ENCODE results near the gene AMER1. TPM values are rescaled to one million over a fixed set of nuclear protein-coding genes. Genes with fewer than 3 reads are reported as not detected.

Gene AMER1
- 0.36 and 0.62 TPM in 2 replicates for polyA plus RNA-seq

GRCh38 chrX:64205441-64205734, at the start of gene AMER1:
Gene AMER1, minus strand, starts transcription at chrX:64205708. Its CDS starts 12,422 bp downstream, at chrX:64193286.

GRCh38 chrX:64230123-64230970, 24.8 kb upstream of the AMER1 start, which contains the start of gene ASB12:
Gene ASB12, minus strand, starts transcription at chrX:64230607. Its CDS starts 4,957 bp downstream, at chrX:64225650.

Other genes with a start within 250 kb of the AMER1 start
- not detected in 2 replicates for gene ASB12, start 24.9 kb upstream of the AMER1 start, polyA plus RNA-seq
- 0.15 TPM in 1 of 2 replicates, not detected in the other for gene MTMR8, start 189.7 kb upstream of the AMER1 start, polyA plus RNA-seq

Data from Purkinje cell (primary cell).